ENCODE data around the gene DOCK1. TPM values are rescaled to one million over a fixed set of nuclear protein-coding genes. Genes with fewer than 3 reads are reported as not detected.
A peak's percentile ranks its signal among the peaks of the same experiment; 100 is the strongest.

DOCK1 gene
- total and polyA plus RNA-seq, 2 donors (not counting 1 experiment from before 2014, with no cell fraction given), result 20.5 to 91.0 TPM

GRCh38 chr10:126903656-126904360 lies 1.4 kb upstream of the DOCK1 start:
- no peaks in the 10 kb centered on the region for H3K9me3 ChIP-seq (ENCODE audit: control insufficient read depth, insufficient read depth, low read depth, low read length)
- no peak overlapping the region for H2AFZ ChIP-seq (ENCODE audit: low read length)
- H3K4me3 ChIP-seq (replicated peaks in 1 of 4; ENCODE audit: control extremely low read depth in 1 of 4, insufficient read depth in 1 of 4, low read depth in 3 of 4, low read length in 4 of 4), result peak overlapping the region in 2 of 4 experiments; percentile 61 to 84
- peaks cover 8% of the 10 kb centered on the region for H3K4me1 ChIP-seq (ENCODE audit: control insufficient read depth, extremely low read depth, insufficient read depth, low read length)
- peaks cover 2% of the 10 kb centered on the region for H3K36me3 ChIP-seq (ENCODE audit: control insufficient read depth, insufficient read depth, low read length)
- no peak overlapping the region for H3K4me2 ChIP-seq (ENCODE audit: extremely low read depth, insufficient read depth, low read length)
- no peaks in the 10 kb centered on the region for H3K27me3 ChIP-seq (ENCODE audit: control insufficient read depth, insufficient read depth, low read length)
- H4K20me1 ChIP-seq (ENCODE audit: control insufficient read depth, extremely low read depth, insufficient read depth, low read length), result no peaks in the 10 kb centered on the region
- TF ChIP-seq CTCF (conservative IDR thresholded peaks at IDR 0.05 in 1 of 2, IDR thresholded peaks at IDR 0.05 in 1 of 2; ENCODE audit: low read depth in 1 of 2, low read length in 2 of 2), result no peak
- no peak for TF ChIP-seq EZH2 (IDR thresholded peaks at IDR 0.05; ENCODE audit: low read length, missing control alignments)
- no peak overlapping the region for H3K27ac ChIP-seq (ENCODE audit: insufficient read depth, low read length)
- peak in 1 of 2 donors; percentile 31 for DNase-seq (ENCODE audit: low read depth in 2 of 2)
- H3K79me2 ChIP-seq (ENCODE audit: control insufficient read depth, insufficient read depth, low read length), result peaks cover 24% of the 10 kb centered on the region
- no peak overlapping the region for H3K9ac ChIP-seq (ENCODE audit: insufficient read depth, low read length)

GRCh38 chr10:126904516-126904817 lies 761 bp upstream of the DOCK1 start:
- no peak overlapping the region for H3K27ac ChIP-seq (ENCODE audit: insufficient read depth, low read length)
- peak overlapping the region; percentile 73 for H3K4me2 ChIP-seq (ENCODE audit: extremely low read depth, insufficient read depth, low read length)
- H4K20me1 ChIP-seq (ENCODE audit: control insufficient read depth, extremely low read depth, insufficient read depth, low read length), result no peaks in the 10 kb centered on the region
- H2AFZ ChIP-seq (ENCODE audit: low read length), result peak overlapping the region; percentile 20
- H3K4me1 ChIP-seq (ENCODE audit: control insufficient read depth, extremely low read depth, insufficient read depth, low read length), result peaks cover 8% of the 10 kb centered on the region
- no peak for TF ChIP-seq EZH2 (IDR thresholded peaks at IDR 0.05; ENCODE audit: low read length, missing control alignments)
- peaks cover 31% of the 10 kb centered on the region for H3K79me2 ChIP-seq (ENCODE audit: control insufficient read depth, insufficient read depth, low read length)
- DNase-seq (ENCODE audit: low read depth in 2 of 2), result peak in 1 of 2 donors; percentile 32
- no peaks in the 10 kb centered on the region for H3K9me3 ChIP-seq (ENCODE audit: control insufficient read depth, insufficient read depth, low read depth, low read length)
- no peak overlapping the region for H3K9ac ChIP-seq (ENCODE audit: insufficient read depth, low read length)
- peaks cover 2% of the 10 kb centered on the region for H3K36me3 ChIP-seq (ENCODE audit: control insufficient read depth, insufficient read depth, low read length)
- H3K4me3 ChIP-seq (replicated peaks in 1 of 4; ENCODE audit: control extremely low read depth in 1 of 4, insufficient read depth in 1 of 4, low read depth in 3 of 4, low read length in 4 of 4), result peak overlapping the region; percentile 56 to 84 (median 62)
- no peaks in the 10 kb centered on the region for H3K27me3 ChIP-seq (ENCODE audit: control insufficient read depth, insufficient read depth, low read length)

GRCh38 chr10:126905776-126906703 lies 812 bp downstream of the DOCK1 start:
- Histone ChIP-seq H3K9me3 (ENCODE audit: control insufficient read depth, insufficient read depth, low read depth, low read length) (no peaks in the 10 kb centered on the region), H3K27me3 (ENCODE audit: control insufficient read depth, insufficient read depth, low read length) (no peaks in the 10 kb centered on the region), H2AFZ (ENCODE audit: low read length) (peak overlapping the region; percentile 15), H3K4me3 (replicated peaks in 1 of 4; ENCODE audit: control extremely low read depth in 1 of 4, insufficient read depth in 1 of 4, low read depth in 3 of 4, low read length in 4 of 4) (peak overlapping the region; percentile 56 to 84 (median 70)), H3K79me2 (ENCODE audit: control insufficient read depth, insufficient read depth, low read length) (peaks cover 41% of the 10 kb centered on the region), H4K20me1 (ENCODE audit: control insufficient read depth, extremely low read depth, insufficient read depth, low read length) (no peaks in the 10 kb centered on the region), H3K4me2 (ENCODE audit: extremely low read depth, insufficient read depth, low read length) (peak overlapping the region; percentile 58), H3K27ac (ENCODE audit: insufficient read depth, low read length) (peak overlapping the region; percentile 69), H3K9ac (ENCODE audit: insufficient read depth, low read length) (peak overlapping the region; percentile 84), H3K36me3 (ENCODE audit: control insufficient read depth, insufficient read depth, low read length) (peaks cover 2% of the 10 kb centered on the region), H3K4me1 (ENCODE audit: control insufficient read depth, extremely low read depth, insufficient read depth, low read length) (peaks cover 8% of the 10 kb centered on the region)
- TF ChIP-seq EZH2 (IDR thresholded peaks at IDR 0.05; ENCODE audit: low read length, missing control alignments) (no peak), CTCF (conservative IDR thresholded peaks at IDR 0.05 in 1 of 2, IDR thresholded peaks at IDR 0.05 in 1 of 2; ENCODE audit: low read depth in 1 of 2, low read length in 2 of 2) (no peak)
- peak; percentile 49 to 55 for DNase-seq (ENCODE audit: low read depth in 2 of 2)

All from fibroblast of lung (primary cell).